PC-3 (cell line): ENCODE measurements around the gene MARK4. TPM values are rescaled to one million over a fixed set of nuclear protein-coding genes. Genes with fewer than 3 reads are reported as not detected.

ENCODE experiments used
- ATAC-seq: fragments of 200-7000 bp; cut with Tn5 transposase; 2 replicates; pipeline ENCODE4 v1.9.1; 2020; ENCODE audit warnings: mild to moderate bottlenecking, moderate library complexity
- BruUV-seq: library from RNA; stranded (reverse); fragments of 400-500 nt; replicated peaks from 2 replicates; lab custom pipeline; 2021; lab: Mats Ljungman, UMichigan
- CTCF ChIA-PET: fragments of 300-600 bp; sonication (Branson Sonifier 250); formaldehyde crosslinking; loops from one replicate; lab custom pipeline; 2022; ENCODE audit warnings: antibody characterized with exemption; lab: Charles Lee
- POLR2A ChIA-PET: fragments of 300-600 bp; sonication (Branson Sonifier 250); formaldehyde crosslinking; loops from one replicate; lab custom pipeline; 2022; ENCODE audit warnings: antibody characterized with exemption; ENCODE audit not compliant: unreplicated experiment; lab: Charles Lee
- DNase-seq: peaks from one replicate; pipeline ENCODE4 v3.0.0-alpha.2; 2015
- H2AFZ ChIP-seq: fragments of 300-600 bp; sonication (generic); 2 replicates; pipeline ENCODE4 v1.6.0; 2016; ENCODE audit warnings: antibody characterized with exemption, low read length
- H3F3A ChIP-seq: fragments of 300-600 bp; sonication (generic); one replicate; pipeline ENCODE4 v1.6.0; 2017; ENCODE audit warnings: antibody characterized with exemption, low read length, control low read depth, mild to moderate bottlenecking; ENCODE audit not compliant: unreplicated experiment
- H3K27ac ChIP-seq: fragments of 300-600 bp; sonication (generic); 2 replicates; pipeline ENCODE4 v1.5.1; 2016; ENCODE audit warnings: mild to moderate bottlenecking, low read length
- H3K27me3 ChIP-seq: fragments of 300-600 bp; sonication (generic); 2 replicates; pipeline ENCODE4 v1.6.1; 2016; ENCODE audit warnings: low read length, mixed read lengths
- H3K36me3 ChIP-seq: fragments of 300-600 bp; sonication (generic); 2 replicates; pipeline ENCODE4 v1.6.1; 2016; ENCODE audit warnings: low read depth, mixed run types, low read length, mixed read lengths
- H3K4me1 ChIP-seq: fragments of 300-600 bp; sonication (generic); 2 replicates; pipeline ENCODE4 v1.5.1; 2016; ENCODE audit warnings: low read length; ENCODE audit not compliant: insufficient read depth
- H3K4me2 ChIP-seq: fragments of 300-600 bp; sonication (generic); 2 replicates; pipeline ENCODE4 v1.6.0; 2016; ENCODE audit warnings: low read length
- H3K4me3 ChIP-seq: fragments of 300-600 bp; sonication (generic); 2 replicates; pipeline ENCODE4 v1.5.1; 2016; ENCODE audit warnings: mild to moderate bottlenecking, low read length, mixed read lengths
- H3K79me2 ChIP-seq: fragments of 300-600 bp; sonication (generic); 2 replicates; pipeline ENCODE4 v1.6.1; 2017; ENCODE audit warnings: low read length, mixed read lengths
- H3K9ac ChIP-seq: fragments of 300-600 bp; sonication (generic); 2 replicates; pipeline ENCODE4 v1.6.0; 2016; ENCODE audit warnings: mild to moderate bottlenecking, low read length
- H3K9me2 ChIP-seq: fragments of 300-600 bp; sonication (generic); replicated peaks from 2 replicates; pipeline ENCODE4 v1.6.1; 2016; ENCODE audit warnings: mixed run types, low read length, mixed read lengths
- H3K9me3 ChIP-seq: fragments of 300-600 bp; sonication (generic); 2 replicates; pipeline ENCODE4 v1.6.1; 2016; ENCODE audit warnings: low read length, mixed read lengths
- H4K20me1 ChIP-seq: fragments of 300-600 bp; sonication (generic); 2 replicates; pipeline ENCODE4 v1.6.1; 2016; ENCODE audit warnings: low read length, mixed read lengths
- EZH2 ChIP-seq: fragments of 300-600 bp; sonication (generic); IDR thresholded peaks from one replicate; pipeline ENCODE4 v1.6.1; 2017; ENCODE audit warnings: antibody characterized with exemption, mild to moderate bottlenecking, low read length; ENCODE audit not compliant: unreplicated experiment
- EZH2phosphoT487 ChIP-seq: fragments of 300-600 bp; sonication (generic); IDR thresholded peaks from 2 replicates; pipeline ENCODE4 v1.6.1; 2018; ENCODE audit warnings: mild to moderate bottlenecking, antibody characterized with exemption, low read length, borderline replicate concordance
- intact Hi-C: fragments of 100-400 bp; cut with micrococcal nuclease; formaldehyde crosslinking; loops from 2 replicates; pipeline ENCODE4 v1.9.0; 2023
- total RNA-seq: library from RNA; depleted of rRNA; stranded (reverse); fragments of >200 nt; gene quantifications from 2 replicates; pipeline ENCODE4 v1.2.3, GENCODE V29; 2014
- TF ChIP-seq, protein P1 (sequence below): fragments of 300-600 bp; sonication (generic); conservative IDR thresholded peaks from 2 replicates; pipeline ENCODE4 v1.5.1; 2017; ENCODE audit warnings: antibody characterized with exemption, low read depth, mild to moderate bottlenecking, low read length

The MARK4 gene
- total RNA-seq, 1 experiment from 2014 or later = 12.1 TPM

DNA sequence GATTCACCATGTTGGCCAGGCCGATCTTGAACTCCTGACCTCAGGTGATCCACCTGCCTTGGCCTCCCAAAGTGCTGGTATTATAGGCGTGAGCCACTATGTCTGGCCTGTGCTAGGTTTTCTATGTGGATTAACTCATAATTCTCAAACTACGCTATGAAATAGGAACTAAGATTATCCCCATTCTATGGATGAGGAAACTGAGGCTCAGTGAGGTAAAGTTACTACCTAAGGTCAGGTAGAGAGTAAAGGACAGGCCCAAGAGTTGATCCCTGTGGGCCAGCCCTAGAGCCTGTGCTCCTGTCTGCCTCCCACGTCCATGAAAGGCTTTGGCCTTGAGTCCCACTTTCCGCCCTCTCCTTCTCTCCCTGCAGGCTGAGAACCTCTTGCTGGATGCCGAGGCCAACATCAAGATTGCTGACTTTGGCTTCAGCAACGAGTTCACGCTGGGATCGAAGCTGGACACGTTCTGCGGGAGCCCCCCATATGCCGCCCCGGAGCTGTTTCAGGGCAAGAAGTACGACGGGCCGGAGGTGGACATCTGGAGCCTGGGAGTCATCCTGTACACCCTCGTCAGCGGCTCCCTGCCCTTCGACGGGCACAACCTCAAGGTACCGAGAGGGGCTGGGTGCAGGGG, 20.1 kb downstream of the MARK4 start:
- POLR2A ChIA-PET = no interaction called here
- H3K4me3 ChIP-seq = no peak overlapping the region
- H3K79me2 ChIP-seq = no peaks in the 10 kb centered on the region
- CTCF ChIA-PET = no interaction called here
- H3K9me3 ChIP-seq = no peaks in the 10 kb centered on the region
- H3K9me2 ChIP-seq = no peaks in the 10 kb centered on the region
- ATAC-seq (no peak), DNase-seq (no peak)
- no peak overlapping the region for H3K27ac ChIP-seq
- H3K4me1 ChIP-seq = no peaks in the 10 kb centered on the region
- BruUV-seq = no TSS peak
- H3K27me3 ChIP-seq = no peaks in the 10 kb centered on the region
- no peak for TF ChIP-seq EZH2phosphoT487
- TF ChIP-seq, protein P1, sequence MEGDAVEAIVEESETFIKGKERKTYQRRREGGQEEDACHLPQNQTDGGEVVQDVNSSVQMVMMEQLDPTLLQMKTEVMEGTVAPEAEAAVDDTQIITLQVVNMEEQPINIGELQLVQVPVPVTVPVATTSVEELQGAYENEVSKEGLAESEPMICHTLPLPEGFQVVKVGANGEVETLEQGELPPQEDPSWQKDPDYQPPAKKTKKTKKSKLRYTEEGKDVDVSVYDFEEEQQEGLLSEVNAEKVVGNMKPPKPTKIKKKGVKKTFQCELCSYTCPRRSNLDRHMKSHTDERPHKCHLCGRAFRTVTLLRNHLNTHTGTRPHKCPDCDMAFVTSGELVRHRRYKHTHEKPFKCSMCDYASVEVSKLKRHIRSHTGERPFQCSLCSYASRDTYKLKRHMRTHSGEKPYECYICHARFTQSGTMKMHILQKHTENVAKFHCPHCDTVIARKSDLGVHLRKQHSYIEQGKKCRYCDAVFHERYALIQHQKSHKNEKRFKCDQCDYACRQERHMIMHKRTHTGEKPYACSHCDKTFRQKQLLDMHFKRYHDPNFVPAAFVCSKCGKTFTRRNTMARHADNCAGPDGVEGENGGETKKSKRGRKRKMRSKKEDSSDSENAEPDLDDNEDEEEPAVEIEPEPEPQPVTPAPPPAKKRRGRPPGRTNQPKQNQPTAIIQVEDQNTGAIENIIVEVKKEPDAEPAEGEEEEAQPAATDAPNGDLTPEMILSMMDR = no peak
- TF ChIP-seq EZH2 = no peak
- no peak overlapping the region for H2AFZ ChIP-seq
- intact Hi-C loops = no loop called here
- no peaks in the 10 kb centered on the region for H4K20me1 ChIP-seq
- H3K36me3 ChIP-seq = peaks cover 7% of the 10 kb centered on the region; the same call in 1 of the 2 replicates
- no peak overlapping the region for H3K4me2 ChIP-seq
- H3K9ac ChIP-seq = no peak overlapping the region
- H3F3A ChIP-seq = no peaks in the 10 kb centered on the region

DNA sequence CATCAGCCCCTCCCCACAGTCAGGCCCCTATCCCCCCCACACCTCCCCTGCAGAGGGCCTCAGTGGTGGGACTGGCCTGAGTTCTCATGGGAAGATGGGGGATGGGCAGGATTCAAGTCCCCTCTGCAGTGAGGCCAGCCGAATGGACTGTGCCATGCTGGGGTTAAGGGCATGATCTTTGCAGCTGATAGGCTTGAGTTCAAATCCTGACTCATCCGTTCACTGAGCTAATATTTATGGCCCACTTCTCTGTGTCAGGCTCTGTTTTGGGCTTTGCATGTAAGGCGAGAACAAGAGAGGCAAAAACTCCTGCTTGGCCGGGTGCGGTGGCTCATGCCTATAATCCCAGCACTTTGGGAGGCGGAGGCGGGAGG, 20.7 kb downstream of the MARK4 start:
- Histone ChIP-seq H3K9me2 (no peaks in the 10 kb centered on the region), H3K27me3 (no peaks in the 10 kb centered on the region), H2AFZ (no peak overlapping the region), H3K79me2 (no peaks in the 10 kb centered on the region), H3K4me3 (no peak overlapping the region), H3K4me1 (no peaks in the 10 kb centered on the region), H3K9ac (no peak overlapping the region), H3K36me3 (peaks cover 7% of the 10 kb centered on the region; the same call in 1 of the 2 replicates), H3K27ac (no peak overlapping the region), H3K4me2 (no peak overlapping the region), H3K9me3 (no peaks in the 10 kb centered on the region), H3F3A (no peaks in the 10 kb centered on the region), H4K20me1 (no peaks in the 10 kb centered on the region)
- DNase-seq (no peak), ATAC-seq (no peak)
- no TSS peak for BruUV-seq
- POLR2A ChIA-PET = no interaction called here
- CTCF ChIA-PET = no interaction called here
- intact Hi-C loops = no loop called here
- TF ChIP-seq, protein P1 = no peak
- no peak for TF ChIP-seq EZH2
- no peak for TF ChIP-seq EZH2phosphoT487

DNA sequence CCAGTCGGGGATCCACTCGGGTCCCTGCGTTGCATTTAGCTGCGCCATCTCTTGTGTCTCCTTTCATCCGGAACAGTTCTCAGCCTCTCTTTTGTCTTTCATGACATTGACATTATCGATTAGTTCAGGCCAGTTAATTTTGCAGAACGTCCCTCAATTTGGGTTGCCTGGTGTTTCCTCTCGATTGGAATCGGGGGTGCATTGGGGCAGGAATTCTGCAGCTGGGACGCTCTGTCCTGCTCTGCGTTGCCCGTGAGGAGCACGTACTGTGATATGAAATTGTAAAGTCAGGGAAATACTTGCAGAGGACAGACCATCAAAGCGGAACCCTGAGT, 22.4 kb downstream of the MARK4 start:
- DNase-seq (no peak), ATAC-seq (no peak)
- CTCF ChIA-PET = no interaction called here
- H3K36me3 ChIP-seq = peaks cover 7% of the 10 kb centered on the region; the same call in 1 of the 2 replicates
- H3K9ac ChIP-seq = no peak overlapping the region
- H3K9me3 ChIP-seq = no peaks in the 10 kb centered on the region
- no peaks in the 10 kb centered on the region for H3K9me2 ChIP-seq
- no peaks in the 10 kb centered on the region for H3F3A ChIP-seq
- BruUV-seq = no TSS peak
- H3K4me2 ChIP-seq = no peak overlapping the region
- no peaks in the 10 kb centered on the region for H4K20me1 ChIP-seq
- H3K4me1 ChIP-seq = no peaks in the 10 kb centered on the region
- H3K27me3 ChIP-seq = no peaks in the 10 kb centered on the region
- no peak overlapping the region for H3K27ac ChIP-seq
- no peaks in the 10 kb centered on the region for H3K79me2 ChIP-seq
- no peak overlapping the region for H3K4me3 ChIP-seq
- TF ChIP-seq EZH2phosphoT487 (no peak), EZH2 (no peak)
- TF ChIP-seq, protein P1 = no peak
- H2AFZ ChIP-seq = no peak overlapping the region
- intact Hi-C loops = no loop called here
- POLR2A ChIA-PET = no interaction called here
